Measurements from ENCODE around the gene KLHDC1. TPM values are rescaled to one million over a fixed set of nuclear protein-coding genes. Genes with fewer than 3 reads are reported as not detected.
"Not testable (repeated sequence)": the region's sequence is repeated elsewhere in the genome, so short reads cannot be mapped to it uniquely, and the experiment has no call there.

KLHDC1 gene
- total and polyA plus RNA-seq, 7 donors: 0.46 to 19.1 (median 11.4) TPM

DNA sequence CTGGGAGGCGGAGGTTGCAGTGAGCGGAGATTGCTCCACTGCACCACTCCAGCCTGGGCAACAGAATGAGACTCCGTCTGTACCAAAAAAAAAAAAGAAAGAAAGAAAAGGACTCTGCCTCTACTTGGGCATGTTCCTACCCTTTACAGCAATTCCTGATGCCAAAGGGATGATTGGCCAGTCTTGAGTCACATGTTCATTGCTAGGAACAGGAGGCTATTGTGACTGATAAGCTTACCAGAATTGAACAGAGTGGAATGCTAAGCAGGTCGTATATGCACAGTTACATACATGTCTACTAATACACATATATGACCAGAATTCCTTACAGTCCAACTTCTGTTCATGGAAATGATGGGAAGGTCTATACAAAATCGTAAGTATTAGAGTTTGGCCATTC lies 34.3 kb downstream of the KLHDC1 start:
- no peaks in the 10 kb centered on the region for H3K9me3 ChIP-seq
- no peak overlapping the region for H3K4me3 ChIP-seq
- H3K27me3 ChIP-seq: no peaks in the 10 kb centered on the region
- H3K27ac ChIP-seq: no peak overlapping the region
- DNase-seq: no peak
- no peak for TF ChIP-seq POLR2A (IDR thresholded peaks at IDR 0.05)
- TF ChIP-seq EP300 (IDR thresholded peaks at IDR 0.05): no peak
- TF ChIP-seq POLR2AphosphoS5 (IDR thresholded peaks at IDR 0.05): no peak
- TF ChIP-seq CTCF (IDR thresholded peaks at IDR 0.05): no peak
- H3K4me1 ChIP-seq: no peaks in the 10 kb centered on the region
- WGBS, 2 donors: 92 to 95% methylated on average over 5 of the region's 5 CpGs
- intact Hi-C loops (cut with DNase I): no loop called here
- H3K36me3 ChIP-seq: peaks cover 0 to 74% (median 20%) of the 10 kb centered on the region in 4 donors

DNA sequence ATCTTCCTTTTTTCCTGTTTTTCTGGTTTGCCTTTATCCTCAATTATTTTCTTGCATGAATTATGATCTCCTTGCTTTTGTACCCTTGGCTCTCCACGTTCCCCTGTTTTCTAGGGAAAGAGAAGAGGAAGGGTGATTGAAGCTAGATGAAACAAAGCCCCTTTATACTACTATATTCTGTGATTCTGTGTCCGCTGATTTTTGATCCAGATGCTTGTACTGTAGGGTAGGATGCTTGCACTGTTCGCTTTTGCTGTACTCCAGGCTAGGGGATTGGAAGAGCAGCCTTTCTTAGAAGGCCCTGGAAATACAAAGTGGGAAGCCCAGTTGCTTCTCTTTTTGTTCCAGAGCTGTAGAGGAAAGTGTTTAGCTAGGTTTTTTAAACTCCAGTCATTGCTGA lies 40.0 kb downstream of the KLHDC1 start:
- Histone ChIP-seq H3K27me3 (no peaks in the 10 kb centered on the region), H3K4me3 (no peak overlapping the region), H3K9me3 (no peaks in the 10 kb centered on the region), H3K27ac (no peak overlapping the region), H3K4me1 (no peaks in the 10 kb centered on the region), H3K36me3 (peaks cover 0 to 67% (median 9%) of the 10 kb centered on the region in 4 donors)
- WGBS, 2 donors: 90 to 92% methylated on average over 3 of the region's 3 CpGs
- no peak for DNase-seq
- intact Hi-C loops (cut with DNase I): no loop called here
- no peak for TF ChIP-seq EP300 (IDR thresholded peaks at IDR 0.05)
- no peak for TF ChIP-seq CTCF (IDR thresholded peaks at IDR 0.05)
- no peak for TF ChIP-seq POLR2AphosphoS5 (IDR thresholded peaks at IDR 0.05)
- TF ChIP-seq POLR2A (IDR thresholded peaks at IDR 0.05): no peak

GRCh38 chr14:49733836-49734235 lies 40.9 kb downstream of the KLHDC1 start:
- Histone ChIP-seq H3K27me3 (no peaks in the 10 kb centered on the region), H3K36me3 (peaks cover 0 to 59% (median 7%) of the 10 kb centered on the region in 4 donors), H3K9me3 (no peaks in the 10 kb centered on the region), H3K4me3 (no peak overlapping the region), H3K27ac (no peak overlapping the region), H3K4me1 (no peaks in the 10 kb centered on the region)
- TF ChIP-seq EP300 (IDR thresholded peaks at IDR 0.05): no peak
- TF ChIP-seq CTCF (IDR thresholded peaks at IDR 0.05): no peak
- no peak for TF ChIP-seq POLR2AphosphoS5 (IDR thresholded peaks at IDR 0.05)
- no peak for TF ChIP-seq POLR2A (IDR thresholded peaks at IDR 0.05)
- intact Hi-C loops (cut with DNase I): no loop called here
- DNase-seq: no peak

GRCh38 chr14:49735669-49736068 lies 42.7 kb downstream of the KLHDC1 start:
- DNase-seq; intact Hi-C loops (cut with DNase I); H3K27me3 ChIP-seq; H3K4me1 ChIP-seq; H3K27ac ChIP-seq; H3K4me3 ChIP-seq; H3K9me3 ChIP-seq: not testable (repeated sequence)
- peaks cover 0 to 62% (median 10%) of the 10 kb centered on the region in 4 donors for H3K36me3 ChIP-seq
- 87 to 98% methylated on average over 4 of the region's 4 CpGs for WGBS, 2 donors

DNA sequence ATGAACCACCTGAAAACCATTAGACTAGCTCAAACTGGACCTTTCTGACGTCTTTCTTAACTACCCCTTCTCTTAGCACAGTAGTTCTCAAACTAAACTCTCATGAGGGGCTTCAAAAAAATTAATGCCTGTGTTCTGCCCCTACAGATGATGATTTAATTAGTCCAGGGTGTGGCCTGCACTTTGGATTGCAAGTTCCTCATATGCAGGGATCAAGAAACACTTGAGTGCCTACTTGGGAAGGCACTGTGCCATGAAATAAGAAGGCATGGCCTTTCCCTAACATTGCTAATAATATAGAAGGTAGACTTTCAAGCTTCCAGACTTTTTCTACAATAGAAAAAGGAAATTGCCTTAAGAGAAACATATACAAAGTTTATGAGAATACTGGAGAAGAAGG lies 52.3 kb downstream of the KLHDC1 start:
- Histone ChIP-seq H3K9me3 (no peaks in the 10 kb centered on the region), H3K4me1 (no peaks in the 10 kb centered on the region), H3K27ac (no peak overlapping the region), H3K36me3 (peaks cover 6 to 81% (median 16%) of the 10 kb centered on the region in 4 donors), H3K4me3 (no peak overlapping the region), H3K27me3 (no peaks in the 10 kb centered on the region)
- TF ChIP-seq EP300 (IDR thresholded peaks at IDR 0.05) (no peak), POLR2A (IDR thresholded peaks at IDR 0.05) (no peak), POLR2AphosphoS5 (IDR thresholded peaks at IDR 0.05) (no peak), CTCF (IDR thresholded peaks at IDR 0.05) (no peak)
- 86 to 91% methylated on average over 1 of the region's 1 CpG for WGBS, 2 donors
- intact Hi-C loops (cut with DNase I): no loop called here
- DNase-seq: no peak

- H3K27me3 ChIP-seq; H3K9me3 ChIP-seq; H3K4me1 ChIP-seq; H3K27ac ChIP-seq; DNase-seq; H3K4me3 ChIP-seq; intact Hi-C loops (cut with DNase I): not testable (repeated sequence)
- H3K36me3 ChIP-seq: peaks cover 0 to 78% (median 10%) of the 10 kb centered on the region in 4 donors
Observed at GRCh38 chr14:49746476-49746875, 53.6 kb downstream of the KLHDC1 start.
